ENCODE measurements around the gene GRIA1.

GRIA1 gene

GRCh38 chr5:153469423-153469822, 21.0 kb upstream of the GRIA1 start:
- H3K4me1 ChIP-seq (ENCODE audit: insufficient read depth, low read length) = no peaks in the 10 kb centered on the region
- H3K27me3 ChIP-seq (ENCODE audit: control insufficient read depth in 1 of 2, insufficient read depth in 2 of 2, low read length in 2 of 2) = no peaks in the 10 kb centered on the region
- H3K36me3 ChIP-seq (ENCODE audit: insufficient read depth, low read length) = no peaks in the 10 kb centered on the region
- H3K4me3 ChIP-seq (ENCODE audit: low read depth in 1 of 2, low read length in 2 of 2) = no peak overlapping the region
- no peaks in the 10 kb centered on the region for H3K9me3 ChIP-seq (ENCODE audit: low read length)
- no peak overlapping the region for H3K27ac ChIP-seq (ENCODE audit: low read depth, low read length)
- H3K9ac ChIP-seq (ENCODE audit: low read length) = no peak overlapping the region

- no peaks in the 10 kb centered on the region for H3K36me3 ChIP-seq (ENCODE audit: insufficient read depth, low read length)
- no peak overlapping the region for H3K27ac ChIP-seq (ENCODE audit: low read depth, low read length)
- no peak overlapping the region for H3K9ac ChIP-seq (ENCODE audit: low read length)
- no peak overlapping the region for H3K4me3 ChIP-seq (ENCODE audit: low read depth in 1 of 2, low read length in 2 of 2)
- no peaks in the 10 kb centered on the region for H3K27me3 ChIP-seq (ENCODE audit: control insufficient read depth in 1 of 2, insufficient read depth in 2 of 2, low read length in 2 of 2)
- no peaks in the 10 kb centered on the region for H3K9me3 ChIP-seq (ENCODE audit: low read length)
- H3K4me1 ChIP-seq (ENCODE audit: insufficient read depth, low read length) = no peaks in the 10 kb centered on the region
Observed at GRCh38 chr5:153470736-153471135, 19.7 kb upstream of the GRIA1 start.

GRCh38 chr5:153476767-153477166, 13.7 kb upstream of the GRIA1 start:
- H3K36me3 ChIP-seq (ENCODE audit: insufficient read depth, low read length) = no peaks in the 10 kb centered on the region
- no peak overlapping the region for H3K9ac ChIP-seq (ENCODE audit: low read length)
- no peaks in the 10 kb centered on the region for H3K4me1 ChIP-seq (ENCODE audit: insufficient read depth, low read length)
- no peak overlapping the region for H3K27ac ChIP-seq (ENCODE audit: low read depth, low read length)
- H3K4me3 ChIP-seq (ENCODE audit: low read depth in 1 of 2, low read length in 2 of 2) = no peak overlapping the region
- H3K9me3 ChIP-seq (ENCODE audit: low read length) = no peaks in the 10 kb centered on the region
- H3K27me3 ChIP-seq (ENCODE audit: control insufficient read depth in 1 of 2, insufficient read depth in 2 of 2, low read length in 2 of 2) = no peaks in the 10 kb centered on the region

- no peaks in the 10 kb centered on the region for H3K36me3 ChIP-seq (ENCODE audit: insufficient read depth, low read length)
Observed at GRCh38 chr5:153480401-153480800, 10.1 kb upstream of the GRIA1 start.

DNA sequence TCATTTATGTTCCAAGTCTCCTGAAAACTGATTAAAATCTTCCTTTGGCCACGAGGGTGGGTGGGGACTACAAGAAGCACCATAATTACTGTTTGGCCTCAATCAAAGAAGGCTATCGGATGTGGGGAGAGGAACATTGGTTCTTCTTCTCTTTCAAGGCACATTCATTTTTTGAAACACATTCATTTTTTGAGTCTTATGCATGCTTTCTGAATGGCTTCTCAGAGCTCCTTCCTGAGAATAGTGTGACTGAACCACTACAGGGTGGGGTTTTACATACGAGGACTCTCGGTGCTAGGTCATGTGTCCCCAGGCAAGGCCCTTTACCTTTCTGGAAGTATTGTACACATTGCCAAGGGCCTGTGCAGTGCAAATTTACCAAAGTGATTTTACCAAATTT, 7.0 kb upstream of the GRIA1 start:
- H3K4me1 ChIP-seq (ENCODE audit: insufficient read depth, low read length) = no peaks in the 10 kb centered on the region
- no peak overlapping the region for H3K4me3 ChIP-seq (ENCODE audit: low read depth in 1 of 2, low read length in 2 of 2)
- no peak overlapping the region for H3K27ac ChIP-seq (ENCODE audit: low read depth, low read length)
- H3K27me3 ChIP-seq (ENCODE audit: control insufficient read depth in 1 of 2, insufficient read depth in 2 of 2, low read length in 2 of 2) = no peaks in the 10 kb centered on the region
- H3K36me3 ChIP-seq (ENCODE audit: insufficient read depth, low read length) = no peaks in the 10 kb centered on the region
- H3K9me3 ChIP-seq (ENCODE audit: low read length) = no peaks in the 10 kb centered on the region
- H3K9ac ChIP-seq (ENCODE audit: low read length) = no peak overlapping the region

More at GRCh38 chr5:153480401-153480800, 10.1 kb upstream of the GRIA1 start:
- Histone ChIP-seq H3K4me3 (ENCODE audit: low read depth in 1 of 2, low read length in 2 of 2) (no peak overlapping the region), H3K9me3 (ENCODE audit: low read length) (no peaks in the 10 kb centered on the region), H3K9ac (ENCODE audit: low read length) (no peak overlapping the region), H3K27ac (ENCODE audit: low read depth, low read length) (no peak overlapping the region), H3K4me1 (ENCODE audit: insufficient read depth, low read length) (no peaks in the 10 kb centered on the region), H3K27me3 (ENCODE audit: control insufficient read depth in 1 of 2, insufficient read depth in 2 of 2, low read length in 2 of 2) (no peaks in the 10 kb centered on the region)

GRCh38 chr5:153485641-153486040, 4.8 kb upstream of the GRIA1 start:
- no peak overlapping the region for H3K9ac ChIP-seq (ENCODE audit: low read length)
- H3K4me3 ChIP-seq (ENCODE audit: low read depth in 1 of 2, low read length in 2 of 2) = no peak overlapping the region
- H3K36me3 ChIP-seq (ENCODE audit: insufficient read depth, low read length) = no peaks in the 10 kb centered on the region
- peaks cover 0 to 8% of the 10 kb centered on the region in 2 donors for H3K27me3 ChIP-seq (ENCODE audit: control insufficient read depth in 1 of 2, insufficient read depth in 2 of 2, low read length in 2 of 2)
- H3K4me1 ChIP-seq (ENCODE audit: insufficient read depth, low read length) = no peaks in the 10 kb centered on the region
- H3K27ac ChIP-seq (ENCODE audit: low read depth, low read length) = no peak overlapping the region
- H3K9me3 ChIP-seq (ENCODE audit: low read length) = no peaks in the 10 kb centered on the region

- Histone ChIP-seq H3K4me1 (ENCODE audit: insufficient read depth, low read length) (no peaks in the 10 kb centered on the region), H3K9me3 (ENCODE audit: low read length) (no peaks in the 10 kb centered on the region), H3K27me3 (ENCODE audit: control insufficient read depth in 1 of 2, insufficient read depth in 2 of 2, low read length in 2 of 2) (peaks cover 0 to 19% of the 10 kb centered on the region in 2 donors), H3K27ac (ENCODE audit: low read depth, low read length) (no peak overlapping the region), H3K4me3 (ENCODE audit: low read depth in 1 of 2, low read length in 2 of 2) (no peak overlapping the region), H3K36me3 (ENCODE audit: insufficient read depth, low read length) (no peaks in the 10 kb centered on the region), H3K9ac (ENCODE audit: low read length) (no peak overlapping the region)
Observed at GRCh38 chr5:153486771-153487170, 3.7 kb upstream of the GRIA1 start.

GRCh38 chr5:153489611-153490010, 859 bp upstream of the GRIA1 start:
- Histone ChIP-seq H3K9me3 (ENCODE audit: low read length) (no peaks in the 10 kb centered on the region), H3K9ac (ENCODE audit: low read length) (no peak overlapping the region), H3K36me3 (ENCODE audit: insufficient read depth, low read length) (no peaks in the 10 kb centered on the region), H3K27me3 (ENCODE audit: control insufficient read depth in 1 of 2, insufficient read depth in 2 of 2, low read length in 2 of 2) (peaks cover 0 to 23% of the 10 kb centered on the region in 2 donors), H3K4me3 (ENCODE audit: low read depth in 1 of 2, low read length in 2 of 2) (no peak overlapping the region), H3K4me1 (ENCODE audit: insufficient read depth, low read length) (no peaks in the 10 kb centered on the region), H3K27ac (ENCODE audit: low read depth, low read length) (no peak overlapping the region)

- H3K27ac ChIP-seq (ENCODE audit: low read depth, low read length) = no peak overlapping the region
- H3K27me3 ChIP-seq (ENCODE audit: control insufficient read depth in 1 of 2, insufficient read depth in 2 of 2, low read length in 2 of 2) = peaks cover 0 to 23% of the 10 kb centered on the region in 2 donors
- no peak overlapping the region for H3K9ac ChIP-seq (ENCODE audit: low read length)
Observed at GRCh38 chr5:153491038-153491744, 721 bp downstream of the GRIA1 start.

DNA sequence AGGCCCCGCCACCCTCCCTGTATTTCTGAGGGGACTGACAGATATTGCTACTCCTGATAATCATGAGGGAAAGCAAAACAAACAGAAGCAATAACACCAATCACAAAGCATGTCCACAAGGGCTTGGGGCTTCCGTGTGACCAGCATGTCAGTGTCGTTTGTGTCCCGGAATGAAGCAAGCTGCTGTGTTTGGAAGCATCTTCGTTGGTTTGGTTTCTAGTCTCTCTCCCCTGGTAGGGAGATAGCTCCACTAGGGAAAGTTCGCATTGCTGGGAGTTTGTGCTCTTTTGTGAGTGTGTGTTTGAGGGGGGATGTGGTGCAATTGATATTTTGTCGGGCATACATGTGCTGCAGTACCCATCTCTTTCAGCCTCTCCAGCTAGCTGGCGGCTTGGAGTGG, 1.4 kb downstream of the GRIA1 start:
- Histone ChIP-seq H3K27me3 (ENCODE audit: control insufficient read depth in 1 of 2, insufficient read depth in 2 of 2, low read length in 2 of 2) (peaks cover 0 to 23% of the 10 kb centered on the region in 2 donors), H3K4me1 (ENCODE audit: insufficient read depth, low read length) (no peaks in the 10 kb centered on the region), H3K9me3 (ENCODE audit: low read length) (no peaks in the 10 kb centered on the region), H3K36me3 (ENCODE audit: insufficient read depth, low read length) (no peaks in the 10 kb centered on the region), H3K9ac (ENCODE audit: low read length) (no peak overlapping the region), H3K4me3 (ENCODE audit: low read depth in 1 of 2, low read length in 2 of 2) (no peak overlapping the region), H3K27ac (ENCODE audit: low read depth, low read length) (no peak overlapping the region)

More at GRCh38 chr5:153491038-153491744, 721 bp downstream of the GRIA1 start:
- Histone ChIP-seq H3K4me1 (ENCODE audit: insufficient read depth, low read length) (no peaks in the 10 kb centered on the region), H3K36me3 (ENCODE audit: insufficient read depth, low read length) (no peaks in the 10 kb centered on the region), H3K4me3 (ENCODE audit: low read depth in 1 of 2, low read length in 2 of 2) (peak overlapping the region in 1 of 2 donors; percentile 25), H3K9me3 (ENCODE audit: low read length) (no peaks in the 10 kb centered on the region)

DNA sequence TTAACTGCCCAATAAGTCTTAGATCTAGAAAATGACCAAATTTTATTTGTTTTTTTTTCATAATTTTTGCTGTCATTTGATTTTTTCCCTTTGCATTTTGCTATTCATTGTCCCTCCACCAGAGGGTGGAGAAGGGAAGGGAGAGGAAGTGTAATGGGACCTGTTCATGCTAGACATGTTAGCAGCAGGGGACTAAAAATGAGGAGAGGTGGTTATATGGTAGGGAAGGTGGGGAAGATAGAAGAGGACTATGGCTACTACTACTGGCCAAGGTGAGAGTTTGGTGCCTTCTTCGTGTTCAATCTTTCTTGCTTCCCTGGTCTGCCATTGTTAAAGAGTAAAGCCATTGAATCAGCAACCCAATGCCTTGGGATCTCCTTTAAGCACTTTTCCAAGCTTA, 6.4 kb downstream of the GRIA1 start:
- no peaks in the 10 kb centered on the region for H3K36me3 ChIP-seq (ENCODE audit: insufficient read depth, low read length)
- H3K27ac ChIP-seq (ENCODE audit: low read depth, low read length) = no peak overlapping the region
- H3K4me1 ChIP-seq (ENCODE audit: insufficient read depth, low read length) = no peaks in the 10 kb centered on the region
- H3K9ac ChIP-seq (ENCODE audit: low read length) = no peak overlapping the region
- H3K9me3 ChIP-seq (ENCODE audit: low read length) = no peaks in the 10 kb centered on the region
- H3K27me3 ChIP-seq (ENCODE audit: control insufficient read depth in 1 of 2, insufficient read depth in 2 of 2, low read length in 2 of 2) = peaks cover 0 to 4% of the 10 kb centered on the region in 2 donors
- H3K4me3 ChIP-seq (ENCODE audit: low read depth in 1 of 2, low read length in 2 of 2) = no peak overlapping the region

- H3K9ac ChIP-seq (ENCODE audit: low read length) = no peak overlapping the region
- no peaks in the 10 kb centered on the region for H3K27me3 ChIP-seq (ENCODE audit: control insufficient read depth in 1 of 2, insufficient read depth in 2 of 2, low read length in 2 of 2)
- no peaks in the 10 kb centered on the region for H3K9me3 ChIP-seq (ENCODE audit: low read length)
- no peak overlapping the region for H3K4me3 ChIP-seq (ENCODE audit: low read depth in 1 of 2, low read length in 2 of 2)
- no peak overlapping the region for H3K27ac ChIP-seq (ENCODE audit: low read depth, low read length)
- H3K36me3 ChIP-seq (ENCODE audit: insufficient read depth, low read length) = no peaks in the 10 kb centered on the region
- no peaks in the 10 kb centered on the region for H3K4me1 ChIP-seq (ENCODE audit: insufficient read depth, low read length)
Observed at GRCh38 chr5:153498516-153498915, 8.0 kb downstream of the GRIA1 start.
